GM18505 (cell line): Measurements from ENCODE around the gene BHLHA9.
"Not testable (repeated sequence)": the region's sequence is repeated elsewhere in the genome, so short reads cannot be mapped to it uniquely, and the experiment has no call there.

Experiments used
- ATAC-seq: cut with Tn5 transposase; IDR thresholded peaks from one replicate; pipeline ENCODE4 v1.9.1; 2021; ENCODE audit not compliant: unreplicated experiment
- POLR2A ChIP-seq: IDR thresholded peaks from 4 replicates; pipeline ENCODE4 v1.6.1; 2011; ENCODE audit warnings: borderline replicate concordance; ENCODE audit not compliant: insufficient read depth, insufficient read length; ENCODE audit errors: extremely low read depth

BHLHA9 gene

DNA sequence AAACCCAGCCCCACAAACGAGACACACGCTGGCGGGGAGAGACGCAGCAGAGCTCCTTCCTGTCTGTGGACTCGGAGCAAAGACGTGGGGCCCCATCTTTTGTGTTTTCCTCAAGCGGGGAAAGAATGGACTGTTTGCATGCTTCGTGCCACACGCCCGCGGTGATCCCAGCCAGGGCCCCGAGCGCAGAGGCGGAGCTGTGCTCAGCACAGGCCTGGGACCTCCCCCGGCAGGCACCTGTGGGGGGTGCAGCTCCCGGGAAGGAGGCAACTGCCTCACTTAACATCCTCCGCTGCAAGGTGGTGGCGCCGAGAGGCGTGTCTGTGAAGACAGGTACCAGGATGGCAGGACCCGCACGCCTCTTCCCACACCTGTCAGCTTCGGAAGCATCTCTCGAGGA is 28.4 kb downstream of the BHLHA9 start:
- no peak for TF ChIP-seq POLR2A
- ATAC-seq = no peak

GRCh38 chr17:1299552-1300370 is 29.5 kb downstream of the BHLHA9 start:
- ATAC-seq = no peak
- TF ChIP-seq POLR2A = no peak

DNA sequence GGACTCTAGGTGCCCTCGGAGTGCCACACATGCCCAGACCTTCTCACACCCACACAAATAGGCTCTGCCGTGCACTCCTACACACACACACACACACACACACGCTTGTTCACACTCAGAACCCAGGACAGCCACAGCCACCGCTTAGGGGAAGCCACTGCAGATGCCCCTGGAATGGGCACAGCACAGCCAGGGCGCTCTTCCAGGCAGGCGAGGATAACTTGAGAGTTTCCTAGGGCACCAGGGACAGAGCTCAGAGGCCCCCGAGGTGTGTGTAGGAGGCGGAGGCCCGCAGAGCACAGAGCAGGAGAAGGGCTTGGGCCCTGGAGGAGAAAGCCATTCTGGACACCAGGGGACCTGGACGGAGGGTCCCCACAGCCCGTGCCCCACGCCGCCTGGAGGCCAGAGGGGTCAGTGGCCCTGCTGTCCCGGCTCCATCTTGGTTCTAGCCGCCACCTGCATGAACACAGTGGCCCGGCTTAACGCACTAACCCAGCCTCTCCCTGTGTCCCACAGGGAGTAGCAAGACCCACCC is 30.2 kb downstream of the BHLHA9 start:
- no peak for ATAC-seq
- no peak for TF ChIP-seq POLR2A

DNA sequence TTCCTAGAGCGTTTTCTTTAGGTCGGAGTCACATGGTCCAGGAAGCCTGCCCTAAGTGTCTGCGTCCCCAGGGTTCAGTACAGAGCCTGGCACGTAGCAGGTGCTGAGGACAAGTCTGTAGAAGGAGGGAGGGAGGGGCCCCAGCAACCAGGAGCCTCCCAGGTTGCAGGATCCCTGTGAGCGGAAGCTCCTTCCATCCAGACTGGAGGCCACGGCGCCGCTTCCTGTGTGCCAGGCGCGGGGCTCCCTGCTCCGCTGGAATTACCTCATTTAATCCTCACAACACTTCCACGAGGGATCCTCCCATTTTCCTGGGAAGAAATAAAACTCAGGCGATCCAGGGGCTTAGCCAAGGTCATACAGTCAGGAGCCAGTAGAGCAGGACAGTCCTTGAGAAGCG is 31.3 kb downstream of the BHLHA9 start:
- TF ChIP-seq POLR2A = no peak
- ATAC-seq = no peak

DNA sequence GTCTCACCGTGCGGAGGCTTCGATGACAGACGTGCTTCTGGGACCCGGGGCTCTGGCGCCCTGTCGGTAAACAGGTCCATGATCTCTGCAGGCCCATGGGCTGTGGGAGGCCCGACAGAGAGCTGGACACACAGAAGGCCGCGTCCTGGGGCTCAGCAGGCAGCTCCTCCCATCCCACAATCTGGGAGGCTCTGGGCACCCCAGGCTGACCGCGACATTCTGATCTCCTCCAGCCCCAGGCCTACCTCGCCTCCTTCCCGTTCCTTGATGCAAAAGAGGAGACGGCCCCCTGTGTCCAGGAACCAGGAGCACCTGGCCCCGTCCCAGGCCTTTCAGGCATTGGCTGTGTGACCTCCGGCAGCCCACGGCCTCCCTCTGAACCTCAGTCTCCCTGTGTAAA is 32.5 kb downstream of the BHLHA9 start:
- ATAC-seq = no peak
- TF ChIP-seq POLR2A = no peak

DNA sequence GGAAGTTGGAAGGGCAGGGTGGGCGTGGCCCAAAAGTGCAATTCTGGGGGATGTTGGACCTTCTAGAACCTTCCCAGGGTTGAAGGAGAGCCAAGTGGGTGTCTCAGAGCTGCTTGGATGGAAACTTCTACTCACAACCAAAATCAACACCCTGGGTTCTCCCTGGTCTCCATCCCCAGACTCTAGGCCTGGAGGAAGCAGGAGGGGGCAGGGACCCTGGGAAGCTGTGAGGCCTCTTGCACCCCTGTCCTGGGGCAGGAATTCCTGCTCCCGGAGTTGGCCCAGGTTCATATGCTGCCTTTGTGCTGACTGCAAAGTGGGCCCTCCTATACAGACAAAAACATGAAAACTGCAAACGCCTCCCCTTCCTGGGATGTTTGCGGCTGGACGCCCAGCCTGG is 34.3 kb downstream of the BHLHA9 start:
- ATAC-seq = no peak

DNA sequence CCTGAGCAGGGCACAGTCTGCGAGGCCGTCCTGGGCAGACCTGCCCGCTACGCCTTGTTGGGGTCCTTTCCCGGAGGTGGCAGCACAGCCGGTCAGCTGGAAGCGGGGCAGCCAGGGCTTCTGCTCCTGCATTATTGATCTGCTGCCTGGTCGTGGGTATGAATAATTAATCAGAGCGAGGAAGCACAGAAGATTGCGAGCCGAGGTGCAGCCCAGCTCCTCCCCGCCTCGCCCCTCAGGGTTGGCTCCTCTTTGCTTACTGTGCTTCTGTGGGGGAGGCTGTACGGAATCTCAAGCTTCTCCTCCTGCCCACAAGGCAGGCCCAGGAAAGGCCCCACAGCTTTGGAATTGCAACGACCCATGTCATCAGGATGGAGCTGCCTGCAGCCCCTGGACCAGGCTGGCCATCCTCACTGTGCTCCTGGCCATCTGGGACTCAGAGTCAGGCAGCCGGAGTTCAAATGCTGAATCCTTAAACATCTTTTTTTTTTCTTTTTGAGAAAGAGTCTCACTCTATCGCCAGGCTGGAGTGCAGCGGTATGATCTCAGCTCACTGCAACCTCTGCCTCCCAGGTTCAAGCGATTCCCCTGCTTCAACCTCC is 34.8 kb downstream of the BHLHA9 start:
- ATAC-seq = no peak
- TF ChIP-seq POLR2A = no peak

More for the DNA sequence above, 34.3 kb downstream of the BHLHA9 start:
- no peak for TF ChIP-seq POLR2A

DNA sequence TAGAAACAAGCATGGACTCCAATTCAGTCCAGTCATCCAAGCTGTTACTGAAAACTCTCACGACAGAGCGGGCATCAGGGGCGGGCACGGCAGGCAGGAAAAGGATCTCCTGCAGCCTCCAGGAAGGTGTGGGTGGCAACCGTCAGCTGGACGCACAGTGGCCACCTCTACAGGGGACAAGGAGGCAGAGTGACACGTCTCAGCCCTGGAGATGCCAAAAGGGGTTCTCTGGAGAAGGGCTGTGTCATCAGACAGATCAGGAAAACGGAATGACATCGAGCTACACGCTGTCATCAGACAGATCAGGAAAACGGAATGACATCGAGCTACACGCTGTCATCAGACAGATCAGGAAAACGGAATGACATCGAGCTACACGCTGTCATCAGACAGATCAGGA is 37.6 kb downstream of the BHLHA9 start:
- not testable (repeated sequence) for ATAC-seq

GRCh38 chr17:1312261-1312870 is 42.1 kb downstream of the BHLHA9 start:
- ATAC-seq = no peak
- no peak for TF ChIP-seq POLR2A

GRCh38 chr17:1313270-1314005 is 43.2 kb downstream of the BHLHA9 start:
- no peak for ATAC-seq
- TF ChIP-seq POLR2A = no peak

GRCh38 chr17:1315409-1315808 is 45.2 kb downstream of the BHLHA9 start:
- TF ChIP-seq POLR2A = no peak
- ATAC-seq = no peak

- no peak for TF ChIP-seq POLR2A
- ATAC-seq = no peak
Observed at GRCh38 chr17:1315891-1316403, 45.7 kb downstream of the BHLHA9 start.
